ENCODE measurements around the gene GOLGA6C.

GRCh38 chr15:75225951-75226732, 32.0 kb upstream of the GOLGA6C start:
- no peak for TF ChIP-seq CTCF (IDR thresholded peaks at IDR 0.05)
- TF ChIP-seq EZH2phosphoT487 (IDR thresholded peaks at IDR 0.05), result no peak
- no peak for TF ChIP-seq EZH2 (IDR thresholded peaks at IDR 0.05)

Data from neural progenitor cell (in vitro differentiated cells).